Dermis microvascular lymphatic vessel endothelial cell (primary cell): Measurements from ENCODE around the gene ARFIP1. TPM values are rescaled to one million over a fixed set of nuclear protein-coding genes. Genes with fewer than 3 reads are reported as not detected.

Experiments used
- DNase-seq, 2 donors: peaks; one replicate each; pipeline versions ENCODE4 v3.0.0 to v3.0.0-alpha.2; 2010; ENCODE audit warnings: low read depth in 2 of 2
- total RNA-seq: library from RNA; depleted of rRNA; stranded (reverse); fragments of >200 nt; gene quantifications from 2 replicates; pipeline ENCODE4 v1.2.1, GENCODE V29; 2014

Gene ARFIP1
- total RNA-seq, 1 donor from 2014 or later, result 26.8 TPM

DNA sequence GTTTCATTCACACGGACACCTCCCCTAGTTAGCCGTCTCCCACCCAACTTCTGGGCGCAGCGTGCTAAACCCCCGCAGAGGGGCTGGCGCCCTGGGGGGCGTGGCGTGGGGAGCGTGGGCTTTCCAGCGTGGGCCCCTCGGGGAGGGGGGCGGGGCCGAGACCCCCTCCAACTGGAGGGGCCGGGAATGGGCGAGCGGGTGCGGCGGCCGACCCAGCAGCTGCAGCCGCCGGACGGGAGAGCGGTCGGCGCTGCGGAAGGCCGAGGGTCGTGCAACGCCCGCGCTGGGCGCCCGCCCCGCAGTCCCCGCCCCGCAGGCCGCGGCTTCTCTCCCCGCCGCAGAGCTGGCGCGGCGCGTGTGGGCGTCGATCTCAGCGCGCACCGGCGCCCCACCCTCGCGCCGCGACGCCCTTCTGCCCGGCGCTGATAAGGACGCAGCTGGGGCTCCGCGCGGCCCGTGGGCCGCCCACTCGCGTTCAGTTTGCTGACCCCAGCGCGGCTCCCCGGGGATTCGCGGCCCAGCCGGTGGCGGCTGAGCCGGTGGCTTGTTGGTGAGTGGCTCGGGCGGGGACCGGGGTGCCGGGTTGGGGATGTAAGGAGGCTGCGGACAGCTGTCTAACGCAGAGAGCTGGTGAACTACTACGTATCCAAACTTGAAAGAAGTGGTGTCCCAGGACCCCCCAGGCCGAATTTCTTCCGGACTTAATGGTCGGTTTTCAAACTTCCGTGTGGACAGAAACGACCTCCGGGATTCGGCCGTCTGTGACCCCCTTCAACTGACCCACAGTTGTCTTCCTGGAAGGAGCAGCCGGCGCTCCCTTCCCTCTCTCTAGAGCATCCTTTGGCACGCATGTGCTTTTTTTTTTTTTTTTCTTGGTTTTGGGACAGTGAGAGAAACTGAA lies 157.8 kb downstream of the ARFIP1 start:
- peak in 1 of 2 donors; percentile 49 for DNase-seq

DNA sequence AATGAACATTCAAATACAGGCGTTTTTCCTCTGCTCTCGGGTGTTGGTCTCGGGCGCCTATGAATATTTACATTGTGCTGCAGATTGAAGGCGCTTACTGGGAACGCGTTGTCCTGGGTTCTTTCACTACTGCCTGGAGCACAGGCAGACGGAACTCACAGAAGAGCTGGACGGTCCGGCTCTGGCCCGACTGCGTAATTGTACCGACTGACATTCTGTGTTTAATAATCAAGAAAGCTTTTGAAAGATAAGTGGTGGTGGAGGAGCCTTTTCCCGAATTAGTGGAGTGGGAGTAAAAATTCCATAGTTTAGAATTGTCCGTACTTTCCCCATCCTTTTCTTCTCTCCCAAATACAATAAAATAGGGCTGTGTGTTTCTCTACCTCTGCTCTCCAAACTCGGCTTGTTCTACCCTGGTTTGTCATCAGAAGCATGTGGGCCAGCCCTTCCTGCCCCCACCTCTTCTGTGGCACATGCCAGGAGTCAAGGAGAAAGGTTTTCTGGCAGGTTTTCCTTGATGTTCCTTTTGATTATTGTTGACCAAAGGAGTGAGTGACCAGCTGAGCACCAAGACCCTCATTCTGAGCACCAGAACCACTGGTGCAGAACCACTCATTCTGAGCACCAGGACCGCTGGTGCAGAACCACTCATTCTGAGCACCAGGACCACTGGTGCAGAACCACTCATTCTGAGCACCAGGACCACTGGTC lies 158.6 kb downstream of the ARFIP1 start:
- DNase-seq, result no peak

GRCh38 chr4:152939621-152940020 lies 159.9 kb downstream of the ARFIP1 start:
- no peak for DNase-seq

DNA sequence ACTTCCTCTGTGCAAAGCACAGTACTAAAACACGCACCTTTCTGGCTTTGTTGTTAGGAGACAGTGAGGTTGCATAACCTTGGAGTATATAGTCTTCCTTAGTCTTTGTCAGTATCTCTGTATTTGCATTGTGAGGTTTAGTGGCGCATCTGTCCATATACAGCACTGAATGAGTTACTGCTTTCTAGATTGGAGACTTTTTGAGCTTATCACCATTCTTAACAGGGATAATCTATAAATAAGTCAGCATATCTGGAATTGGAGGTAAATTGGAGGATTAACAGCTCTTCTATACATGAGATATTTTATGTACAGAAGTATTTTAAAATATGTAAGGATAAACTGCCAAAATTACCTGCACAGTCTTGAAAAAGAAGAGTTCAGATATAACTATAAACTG lies 160.7 kb downstream of the ARFIP1 start:
- DNase-seq, result no peak

- no peak for DNase-seq
These were observed 161.7 kb downstream of the ARFIP1 start for GRCh38 chr4:152941411-152941810.

- no peak for DNase-seq
These were observed 162.6 kb downstream of the ARFIP1 start for GRCh38 chr4:152942346-152942745.

GRCh38 chr4:152943672-152944071 lies 163.9 kb downstream of the ARFIP1 start:
- no peak for DNase-seq

DNA sequence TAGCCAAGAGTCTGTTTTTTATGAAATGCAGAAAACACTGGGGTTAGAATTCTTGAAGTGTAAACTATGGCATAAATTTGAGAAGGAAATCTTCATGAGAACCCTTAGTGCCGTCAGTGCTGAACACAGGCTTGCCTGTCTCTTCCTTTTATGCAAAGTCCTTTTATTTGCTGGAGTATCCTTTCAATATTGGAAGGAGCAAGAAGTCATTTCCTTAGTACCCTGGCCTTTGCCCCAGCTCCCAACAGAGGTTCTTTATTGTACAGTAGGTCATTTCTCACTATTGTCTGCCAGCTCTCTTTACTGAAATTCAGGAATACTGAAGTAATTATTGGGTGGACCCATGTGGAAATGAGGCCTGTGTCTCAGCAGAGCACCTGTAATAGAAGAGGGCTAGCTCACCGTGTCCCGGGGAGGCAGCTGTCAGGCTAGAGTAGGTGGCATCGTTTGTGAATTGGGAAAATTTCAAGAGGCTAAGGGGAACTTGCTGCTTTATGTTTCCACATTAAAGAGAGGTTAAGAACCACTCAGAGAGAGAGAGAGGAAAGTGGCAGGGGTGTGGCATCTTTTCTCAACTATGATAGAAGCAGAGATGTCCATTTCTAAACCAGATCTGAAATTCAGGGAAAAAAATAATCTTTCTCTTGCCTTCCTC lies 165.0 kb downstream of the ARFIP1 start:
- DNase-seq, result no peak

DNA sequence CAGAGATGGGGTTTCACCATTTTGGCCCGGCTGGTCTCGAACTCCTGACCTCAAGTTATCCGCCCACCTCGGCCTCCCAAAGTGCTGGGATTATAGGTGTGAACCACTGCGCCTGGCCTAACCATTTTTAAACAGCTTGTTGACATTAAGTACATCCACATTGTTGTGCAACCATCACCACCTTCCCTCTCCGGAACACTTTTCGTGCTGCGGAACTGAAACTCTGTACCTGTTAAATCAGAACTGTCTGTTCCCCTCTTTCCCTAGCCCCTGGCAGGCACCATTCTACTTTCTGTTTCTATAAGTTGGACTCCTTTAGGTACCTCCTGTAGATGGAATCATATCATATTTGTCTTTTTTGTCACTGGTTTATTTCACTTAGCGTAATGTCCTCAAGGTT lies 165.9 kb downstream of the ARFIP1 start:
- no peak for DNase-seq

DNA sequence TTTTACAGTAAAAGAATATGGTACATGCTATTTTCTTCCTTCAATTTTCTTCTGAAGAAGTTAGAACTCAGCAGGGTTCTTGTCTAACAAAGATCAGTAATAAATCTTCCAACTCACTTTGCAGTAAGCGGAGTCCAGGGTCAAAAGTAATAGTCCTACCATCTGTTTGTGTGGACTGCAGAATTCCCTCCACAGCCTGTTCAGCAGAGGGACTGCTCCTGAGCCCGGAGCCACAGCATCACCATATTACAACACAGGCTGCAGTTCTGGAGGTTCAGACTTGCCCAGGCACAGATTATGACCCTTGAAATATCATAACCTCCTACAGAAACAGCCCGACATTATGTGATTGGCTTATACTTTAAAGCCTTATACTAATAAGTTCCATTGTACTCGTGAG lies 166.7 kb downstream of the ARFIP1 start:
- DNase-seq, result no peak

DNA sequence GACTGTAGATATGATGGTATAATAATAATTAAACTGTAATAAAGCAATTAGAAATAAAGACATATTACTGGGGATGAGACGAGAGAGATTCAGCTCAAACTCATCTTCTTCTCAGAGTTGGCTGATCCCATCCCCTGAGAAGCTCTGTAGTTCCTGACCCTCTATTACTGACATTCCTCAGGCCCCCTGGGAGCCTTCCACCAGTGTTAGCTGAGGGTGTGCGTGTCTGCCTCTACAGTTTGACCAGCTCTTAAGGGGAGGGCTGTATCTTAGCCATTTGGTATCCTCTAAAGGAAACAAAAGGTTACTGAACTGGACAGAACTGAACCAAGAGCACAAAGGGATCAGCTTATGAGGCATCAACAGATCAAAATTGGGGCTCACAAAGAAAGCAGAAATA lies 167.6 kb downstream of the ARFIP1 start:
- DNase-seq, result no peak

GRCh38 chr4:152949930-152950329 lies 170.2 kb downstream of the ARFIP1 start:
- DNase-seq, result no peak

GRCh38 chr4:152950402-152951274 lies 170.9 kb downstream of the ARFIP1 start:
- no peak for DNase-seq

DNA sequence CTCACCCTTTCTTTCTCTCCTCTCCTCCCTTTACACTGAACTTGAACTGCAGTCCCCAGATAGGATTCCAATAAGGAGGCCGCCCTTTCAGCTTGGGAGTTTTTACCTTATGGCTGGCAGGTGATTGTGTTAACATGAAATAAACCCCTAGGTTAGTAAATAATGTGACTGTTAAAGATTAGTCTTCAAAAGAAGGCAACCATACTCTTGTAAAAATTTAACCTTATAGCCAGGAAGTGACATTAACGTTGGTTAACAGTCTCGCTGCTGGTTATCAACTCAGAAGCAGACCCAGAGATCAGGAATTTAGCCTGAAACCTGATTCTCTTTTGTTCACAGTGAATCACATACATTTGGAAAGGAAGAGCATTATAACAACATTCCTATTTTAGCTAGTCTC lies 171.6 kb downstream of the ARFIP1 start:
- DNase-seq, result peak in 1 of 2 donors; percentile 41

GRCh38 chr4:152953514-152953913 lies 173.8 kb downstream of the ARFIP1 start:
- DNase-seq, result no peak

- no peak for DNase-seq
These were observed 175.0 kb downstream of the ARFIP1 start for GRCh38 chr4:152954741-152955140.

- DNase-seq, result no peak
These were observed 176.4 kb downstream of the ARFIP1 start for GRCh38 chr4:152956147-152956546.

DNA sequence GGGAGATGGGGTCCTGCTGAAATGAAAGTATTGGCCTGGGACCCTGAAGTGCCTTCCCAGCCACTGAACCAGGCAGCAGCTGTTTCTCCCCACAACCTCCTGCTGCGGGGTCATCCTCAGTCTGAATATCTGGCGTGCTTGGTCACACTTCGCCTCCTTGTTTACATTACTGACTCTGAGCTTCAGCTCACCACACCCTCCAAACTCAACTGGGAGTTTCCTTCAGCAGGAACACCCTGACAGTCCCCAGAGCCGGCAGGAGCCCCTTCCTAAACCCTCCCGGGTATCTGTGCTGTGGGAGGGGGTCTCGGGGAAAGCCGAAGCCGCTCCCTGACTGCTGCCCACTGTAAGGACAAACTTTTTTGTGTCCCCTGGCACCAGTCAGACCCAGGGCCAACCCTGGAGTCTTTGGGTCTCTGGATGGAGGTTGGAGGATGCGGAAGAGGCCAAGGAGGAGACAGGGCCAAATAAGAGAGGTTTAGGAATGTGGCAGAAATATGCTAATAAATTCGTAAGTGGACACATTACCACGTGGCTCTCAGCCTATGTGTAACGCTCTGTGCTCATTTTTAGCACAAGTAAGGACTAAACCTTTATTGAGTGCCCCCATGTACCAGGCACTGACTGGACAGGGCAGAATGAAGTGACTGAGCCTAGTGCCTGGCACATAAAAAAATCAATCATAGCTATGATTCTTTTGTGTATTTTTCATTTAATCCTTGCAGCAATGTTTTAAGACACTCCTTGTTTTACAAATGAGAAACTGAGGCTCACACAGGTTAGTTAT lies 177.1 kb downstream of the ARFIP1 start:
- DNase-seq, result peak in 1 of 2 donors; percentile 45

DNA sequence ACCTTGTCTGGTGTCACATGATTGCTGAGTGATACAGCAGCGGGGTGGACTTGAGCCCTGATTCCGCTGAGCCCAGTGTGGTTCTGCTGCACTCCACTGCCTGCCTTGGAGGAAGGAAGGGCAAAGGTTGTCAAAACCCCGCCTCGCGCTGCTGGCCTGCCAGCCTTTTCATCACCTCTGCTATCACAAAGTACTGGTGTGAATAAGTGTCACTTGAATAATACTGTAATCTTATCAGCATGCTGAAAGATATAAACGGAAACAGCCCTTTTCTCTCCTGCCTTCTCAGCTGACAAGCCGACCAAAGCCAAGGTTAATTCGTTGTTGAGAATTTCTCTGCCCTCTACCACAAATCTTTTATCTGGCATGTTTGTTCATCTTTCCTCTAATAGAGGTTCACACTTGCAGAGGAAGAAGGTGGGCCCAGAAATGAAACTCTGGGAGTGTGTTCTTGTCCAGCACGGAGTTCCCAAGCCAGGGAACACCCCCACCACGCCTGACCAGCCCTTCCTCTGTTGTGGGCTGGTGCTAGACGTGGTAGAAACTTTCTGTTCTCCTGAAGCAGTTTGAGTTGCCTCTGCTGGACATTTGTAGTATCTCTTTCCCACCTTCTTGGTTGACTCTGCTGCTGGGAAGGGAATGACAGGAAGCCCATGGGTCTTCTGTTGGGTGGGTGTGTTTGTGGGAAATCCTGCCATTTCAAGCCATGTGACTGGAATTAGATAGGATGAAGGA lies 177.8 kb downstream of the ARFIP1 start:
- DNase-seq, result peak; percentile 47 to 85

DNA sequence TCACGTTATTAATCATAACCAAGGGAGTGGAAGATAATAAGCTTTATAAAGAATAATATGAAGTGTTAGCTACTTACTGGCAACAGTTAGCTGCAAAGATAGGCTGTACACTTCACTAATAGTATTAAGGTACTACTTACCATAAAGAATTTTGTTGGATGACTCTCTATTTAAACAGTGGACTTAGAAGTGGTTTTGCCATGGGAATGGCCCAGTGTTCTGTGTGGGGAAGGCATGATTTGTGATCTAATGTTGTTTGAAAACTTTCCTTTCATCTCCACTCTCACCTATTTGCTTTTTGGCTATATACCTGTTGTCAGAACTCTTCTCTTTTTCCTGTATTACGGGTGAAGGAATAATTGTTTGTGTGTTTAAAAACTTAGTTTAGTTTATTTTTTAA lies 179.3 kb downstream of the ARFIP1 start:
- DNase-seq, result no peak
